BLaER1 treated with 17β-estradiol and CSF1 and Interleukin-3, amounts not matched to agents 10 nM and 100 nM (cell line): ENCODE measurements around the gene PMAIP1.
"Not testable (repeated sequence)": the region's sequence is repeated elsewhere in the genome, so short reads cannot be mapped to it uniquely, and the experiment has no call there.

Experiments used
- H3K27ac ChIP-seq, 11 experiments: shearing (Covaris generic); formaldehyde crosslinking; 2 replicates each; pipeline ENCODE4 v1.8.1; 2022
- H3K27me3 ChIP-seq, 11 experiments: shearing (Covaris generic); formaldehyde crosslinking; 2 replicates each; pipeline ENCODE4 v1.8.1; 2022
- H3K36me3 ChIP-seq, 11 experiments: shearing (Covaris generic); formaldehyde crosslinking; 2 replicates each; pipeline ENCODE4 v1.8.1; 2022
- H3K4me1 ChIP-seq, 10 experiments: shearing (Covaris generic); formaldehyde crosslinking; 2 replicates each; pipeline ENCODE4 v1.8.1; 2022
- H3K4me2 ChIP-seq, 11 experiments: shearing (Covaris generic); formaldehyde crosslinking; 2 replicates each; pipeline ENCODE4 v1.8.1; 2022
- H3K4me3 ChIP-seq, 10 experiments: shearing (Covaris generic); formaldehyde crosslinking; 2 replicates each; pipeline ENCODE4 v1.8.1; 2022
- H3K9ac ChIP-seq, 11 experiments: shearing (Covaris generic); formaldehyde crosslinking; 2 replicates each; pipeline ENCODE4 v1.8.1; 2022
- H3K9me3 ChIP-seq, 11 experiments: shearing (Covaris generic); formaldehyde crosslinking; replicated peaks in 1 of 11; 2 replicates each; pipeline ENCODE4 v1.8.1; 2022
- H4K20me1 ChIP-seq, 11 experiments: shearing (Covaris generic); formaldehyde crosslinking; 2 replicates each; pipeline ENCODE4 v1.8.1; 2022
- Cebpa-rat ChIP-seq, 11 experiments: shearing (Covaris generic); IDR thresholded peaks; 2 replicates each; pipeline ENCODE4 v1.8.1; 2022

Gene PMAIP1

DNA sequence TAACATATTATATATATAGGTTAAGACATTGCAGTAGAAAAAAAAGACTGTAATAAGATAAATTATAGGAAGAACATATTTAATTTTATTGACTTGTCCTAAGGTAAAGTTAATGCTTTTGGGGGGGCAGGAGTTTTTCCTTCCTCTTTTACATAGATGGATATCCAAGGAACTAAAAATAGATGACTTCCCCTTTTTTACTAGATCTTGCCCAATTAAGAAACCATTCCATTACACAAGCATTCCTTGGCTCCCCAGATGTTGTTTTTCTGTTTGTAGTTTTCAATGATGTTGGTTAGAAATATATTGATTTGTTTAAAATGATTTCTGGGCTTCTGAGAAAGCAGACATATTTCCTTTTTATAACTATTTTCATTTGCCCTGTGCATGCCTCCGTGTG, 22.4 kb upstream of the PMAIP1 start:
- H3K27me3 ChIP-seq, result no peaks in the 10 kb centered on the region
- H3K9me3 ChIP-seq, result peaks cover 0 to 3% (median 0%) of the 10 kb centered on the region in 11 experiments; a peak in 1 of 22 replicates
- H3K27ac ChIP-seq, result peak overlapping the region; percentile 87 to 99 (median 98)
- H4K20me1 ChIP-seq, result no peaks in the 10 kb centered on the region
- H3K4me1 ChIP-seq, result peaks cover 59 to 97% (median 95%) of the 10 kb centered on the region in 10 experiments
- H3K4me2 ChIP-seq, result peak overlapping the region; percentile 57 to 97 (median 84)
- H3K4me3 ChIP-seq, result peak overlapping the region in 2 of 10 experiments; percentile 10 to 19; a peak in 3 of 20 replicates
- H3K36me3 ChIP-seq, result no peaks in the 10 kb centered on the region
- peak overlapping the region; percentile 61 to 87 (median 83); a peak in 21 of 22 replicates for H3K9ac ChIP-seq
- TF ChIP-seq Cebpa-rat (IDR thresholded peaks at IDR 0.05), result peak in 6 of 11 experiments; percentile 13 to 98 (median 71); a peak in 8 of 22 replicates

DNA sequence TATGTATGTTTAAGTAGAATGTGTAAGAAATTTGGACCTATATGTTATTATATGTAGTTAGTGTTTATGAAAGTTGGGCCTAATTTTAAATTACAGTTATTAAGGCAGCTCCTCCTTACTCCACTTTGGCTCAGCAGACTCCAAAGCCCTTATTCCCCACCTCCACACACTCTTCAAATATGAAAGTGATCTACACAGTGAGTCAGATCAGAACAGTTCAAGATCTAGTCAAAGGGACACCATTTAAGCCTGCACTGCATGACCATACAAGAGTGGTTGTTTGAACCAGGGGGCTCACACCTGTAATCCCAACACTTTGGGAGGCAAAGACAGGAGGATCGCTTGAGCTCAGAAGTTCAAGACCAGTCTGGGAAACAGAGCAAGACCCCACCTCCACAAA, 21.2 kb upstream of the PMAIP1 start:
- Histone ChIP-seq H3K9ac (peak overlapping the region in 9 of 11 experiments; percentile 8 to 83 (median 55); a peak in 12 of 22 replicates), H3K27me3 (no peaks in the 10 kb centered on the region), H3K4me3 (no peak overlapping the region), H3K4me2 (peak overlapping the region in 9 of 11 experiments; percentile 24 to 97 (median 87); a peak in 16 of 22 replicates), H4K20me1 (no peaks in the 10 kb centered on the region), H3K4me1 (peaks cover 59 to 97% (median 95%) of the 10 kb centered on the region in 10 experiments), H3K27ac (peak overlapping the region; percentile 87 to 99 (median 98); a peak in 21 of 22 replicates), H3K9me3 (peaks cover 0 to 3% (median 0%) of the 10 kb centered on the region in 11 experiments; a peak in 1 of 22 replicates), H3K36me3 (no peaks in the 10 kb centered on the region)
- no peak for TF ChIP-seq Cebpa-rat (IDR thresholded peaks at IDR 0.05)

DNA sequence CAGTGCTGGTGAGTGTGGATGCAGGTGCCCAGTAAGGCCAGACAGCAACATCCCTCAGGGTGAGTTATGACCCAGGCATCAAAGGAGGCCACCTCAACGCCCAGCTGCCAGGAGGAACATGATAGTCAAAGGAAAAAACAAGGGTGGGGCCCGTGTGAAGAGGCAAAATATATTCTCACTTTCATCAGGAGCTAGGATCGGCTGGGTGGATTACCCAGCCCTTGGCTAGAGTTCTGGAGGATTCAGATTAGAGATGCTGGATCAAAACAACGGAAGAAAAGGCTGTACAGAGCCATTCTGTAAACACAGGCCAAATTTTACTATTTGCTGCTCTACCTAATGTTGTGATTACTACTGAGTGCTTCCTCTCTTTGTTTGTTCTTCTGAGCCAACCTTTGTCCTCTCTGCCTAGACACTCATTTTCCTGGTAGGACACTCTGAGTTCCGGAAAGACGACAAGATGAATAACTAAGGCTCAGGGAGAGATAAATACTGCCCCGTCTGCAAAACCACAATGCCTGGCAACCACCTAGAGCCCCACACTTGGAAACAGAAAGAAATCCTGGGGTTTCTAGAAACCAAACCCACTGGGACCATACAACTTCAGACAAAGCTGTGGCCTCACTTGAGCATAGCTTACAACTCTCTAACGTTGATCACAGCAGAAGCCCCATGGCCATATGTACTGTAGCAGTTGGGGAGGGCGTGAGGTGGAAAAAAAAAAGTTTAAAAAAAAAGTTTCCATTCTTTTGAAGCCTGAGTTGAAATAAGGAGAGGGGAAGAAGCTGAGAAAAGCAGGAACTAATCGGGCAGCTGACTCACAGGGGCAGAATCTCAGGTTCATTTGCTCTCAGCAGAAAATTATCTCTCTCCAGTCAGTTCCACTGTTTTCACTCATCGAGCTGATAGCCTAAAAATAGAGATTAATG, 17.8 kb upstream of the PMAIP1 start:
- peak overlapping the region in 8 of 10 experiments; percentile 1 to 42 (median 14); a peak in 10 of 20 replicates for H3K4me3 ChIP-seq
- peak overlapping the region; percentile 59 to 86 (median 78) for H3K9ac ChIP-seq
- TF ChIP-seq Cebpa-rat (IDR thresholded peaks at IDR 0.05), result no peak
- H3K36me3 ChIP-seq, result no peaks in the 10 kb centered on the region
- no peaks in the 10 kb centered on the region for H3K9me3 ChIP-seq
- peak overlapping the region; percentile 65 to 99 (median 98) for H3K27ac ChIP-seq
- H3K4me2 ChIP-seq, result peak overlapping the region; percentile 69 to 97 (median 88)
- no peaks in the 10 kb centered on the region for H4K20me1 ChIP-seq
- no peaks in the 10 kb centered on the region for H3K27me3 ChIP-seq
- peaks cover 62 to 97% (median 95%) of the 10 kb centered on the region in 10 experiments for H3K4me1 ChIP-seq

DNA sequence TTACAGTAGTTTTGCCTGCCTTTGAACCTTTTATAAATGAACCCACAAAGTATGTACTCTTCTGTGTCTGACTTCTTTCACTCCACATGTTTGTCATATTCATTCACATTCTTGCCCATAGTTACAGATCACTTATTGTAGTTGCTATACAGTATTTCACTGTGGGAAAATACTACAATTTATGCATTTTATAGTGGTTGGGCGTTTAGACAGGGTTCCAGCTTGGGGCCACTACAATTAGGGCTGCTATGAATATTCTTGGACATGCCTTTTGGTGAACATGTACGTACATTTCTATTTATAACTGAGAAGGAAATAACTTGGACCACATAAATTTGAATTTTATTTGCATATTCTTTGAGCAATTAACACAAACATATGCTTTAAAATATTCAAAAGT, 15.4 kb upstream of the PMAIP1 start:
- H3K4me3 ChIP-seq, result no peak overlapping the region
- no peak overlapping the region; a peak in 1 of 22 replicates for H3K9ac ChIP-seq
- peaks cover 50 to 80% (median 77%) of the 10 kb centered on the region in 10 experiments for H3K4me1 ChIP-seq
- no peak for TF ChIP-seq Cebpa-rat (IDR thresholded peaks at IDR 0.05)
- H3K4me2 ChIP-seq, result peak overlapping the region in 10 of 11 experiments; percentile 76 to 97 (median 91); a peak in 17 of 22 replicates
- no peaks in the 10 kb centered on the region for H3K36me3 ChIP-seq
- H3K9me3 ChIP-seq, result no peaks in the 10 kb centered on the region
- peak overlapping the region in 9 of 11 experiments; percentile 15 to 99 (median 98); a peak in 12 of 22 replicates for H3K27ac ChIP-seq
- H3K27me3 ChIP-seq, result no peaks in the 10 kb centered on the region
- H4K20me1 ChIP-seq, result no peaks in the 10 kb centered on the region

DNA sequence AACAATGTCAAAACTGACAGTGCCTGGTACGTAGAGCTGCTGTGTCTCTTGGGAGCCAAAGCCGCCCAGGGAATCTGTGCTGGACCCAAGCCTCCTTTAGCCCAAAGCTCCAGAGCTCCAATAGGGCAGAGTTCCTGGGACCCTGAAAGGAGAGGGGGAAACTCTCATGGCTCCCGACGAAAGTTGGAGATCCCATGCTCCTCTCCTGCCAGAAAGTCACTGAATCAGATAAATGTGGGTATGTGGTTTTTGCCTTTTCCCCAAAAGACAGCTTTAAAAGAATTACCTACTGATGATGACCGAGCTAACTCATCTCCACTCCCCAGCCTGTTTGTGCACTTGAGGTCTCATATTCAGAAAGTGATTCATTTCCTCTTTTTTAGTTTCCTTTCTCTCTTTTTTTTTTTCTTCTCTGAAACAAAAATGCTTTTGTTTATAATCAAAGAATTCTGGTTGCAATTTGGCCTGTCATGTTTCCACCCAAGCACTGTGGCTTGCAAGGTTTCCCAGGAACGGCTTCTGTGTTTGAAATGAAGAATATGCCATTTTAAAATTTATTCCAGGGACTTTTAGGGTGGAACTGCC, 14.1 kb upstream of the PMAIP1 start:
- Histone ChIP-seq H3K4me1 (peaks cover 50 to 67% (median 64%) of the 10 kb centered on the region in 10 experiments), H3K9ac (peak overlapping the region; percentile 48 to 81 (median 72); a peak in 21 of 22 replicates), H3K27me3 (no peaks in the 10 kb centered on the region), H3K27ac (peak overlapping the region; percentile 63 to 99 (median 84); a peak in 21 of 22 replicates), H4K20me1 (no peaks in the 10 kb centered on the region), H3K9me3 (no peaks in the 10 kb centered on the region), H3K4me3 (peak overlapping the region in 8 of 10 experiments; percentile 11 to 50 (median 41); a peak in 12 of 20 replicates), H3K4me2 (peak overlapping the region; percentile 76 to 97 (median 90)), H3K36me3 (no peaks in the 10 kb centered on the region)
- TF ChIP-seq Cebpa-rat (IDR thresholded peaks at IDR 0.05), result no peak

DNA sequence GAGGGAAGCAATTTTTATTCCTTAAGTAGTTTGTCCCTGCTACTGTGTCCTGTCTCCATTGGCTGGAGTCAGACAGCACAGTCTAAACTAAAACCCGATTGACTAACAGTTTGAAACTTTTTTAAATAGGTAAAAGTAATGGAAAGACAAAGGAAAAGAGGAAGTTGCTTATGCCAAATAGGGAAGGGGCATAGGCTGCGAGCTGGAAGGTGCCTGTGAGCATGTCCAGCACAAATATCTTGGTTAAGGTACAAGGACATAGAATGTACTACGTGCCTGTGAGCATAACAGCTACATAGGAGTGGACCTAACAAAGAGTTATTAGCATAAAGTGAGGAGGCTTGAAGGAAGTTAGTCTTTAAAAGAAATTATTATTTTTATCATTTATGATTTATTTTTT, 13.4 kb upstream of the PMAIP1 start:
- Histone ChIP-seq H3K4me3 (0 out of 20 replicates have a peak overlapping the region, but pooled peaks of 1 of the 10 experiments have one; percentile 38), H3K27ac (peak overlapping the region in 9 of 11 experiments; percentile 77 to 99 (median 91); a peak in 18 of 22 replicates), H3K4me1 (peaks cover 47 to 59% (median 56%) of the 10 kb centered on the region in 10 experiments), H3K9ac (peak overlapping the region in 7 of 11 experiments; percentile 62 to 81 (median 77); a peak in 9 of 22 replicates), H3K4me2 (peak overlapping the region; percentile 76 to 97 (median 90); a peak in 21 of 22 replicates)
- not testable (repeated sequence) for H4K20me1 ChIP-seq, H3K36me3 ChIP-seq, H3K9me3 ChIP-seq, H3K27me3 ChIP-seq

DNA sequence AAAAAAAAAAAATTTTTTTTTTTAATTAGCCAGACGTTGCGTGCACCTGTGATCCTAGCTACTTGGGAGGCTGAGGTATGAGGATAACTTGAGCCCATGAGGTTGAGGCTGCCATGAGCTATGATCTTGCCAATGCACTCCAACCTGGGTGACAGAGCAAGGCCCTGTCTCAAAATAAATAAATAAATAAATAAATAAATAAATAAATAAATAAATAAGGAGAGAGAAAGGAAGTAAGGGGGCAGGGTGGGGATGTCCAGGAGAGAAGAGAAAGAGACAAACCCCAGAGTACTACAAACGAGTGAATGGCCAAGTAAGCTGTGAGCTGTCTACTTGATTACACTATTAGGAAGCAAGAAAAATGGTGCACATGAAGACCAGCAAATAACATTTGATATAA, 7.7 kb upstream of the PMAIP1 start:
- no peak for TF ChIP-seq Cebpa-rat (IDR thresholded peaks at IDR 0.05)
- H4K20me1 ChIP-seq, result no peaks in the 10 kb centered on the region
- H3K36me3 ChIP-seq, result no peaks in the 10 kb centered on the region
- H3K4me3 ChIP-seq, result no peak overlapping the region
- H3K27me3 ChIP-seq, result no peaks in the 10 kb centered on the region
- H3K9ac ChIP-seq, result no peak overlapping the region
- H3K4me1 ChIP-seq, result peaks cover 0 to 26% (median 2%) of the 10 kb centered on the region in 10 experiments; a peak in 13 of 20 replicates
- H3K4me2 ChIP-seq, result no peak overlapping the region
- H3K9me3 ChIP-seq, result no peaks in the 10 kb centered on the region
- no peak overlapping the region for H3K27ac ChIP-seq

DNA sequence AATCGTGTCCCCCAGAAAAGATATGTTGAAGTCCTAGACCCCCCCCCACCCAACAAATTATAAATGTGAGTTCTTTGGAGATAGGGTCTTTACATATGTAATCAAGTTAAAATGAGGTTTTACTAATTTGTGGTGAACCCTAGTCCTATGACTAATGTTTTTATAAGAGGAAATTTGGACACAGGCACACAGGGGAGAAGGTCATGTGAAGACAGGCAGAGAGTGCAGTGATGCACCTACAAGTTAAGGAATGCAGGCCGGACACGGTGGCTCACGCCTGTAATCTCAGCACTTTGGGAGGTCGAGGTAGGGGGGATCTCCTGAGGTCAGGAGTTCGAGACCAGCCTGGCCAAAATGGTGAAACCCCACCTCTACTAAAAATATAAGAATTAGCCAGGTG, 5.8 kb upstream of the PMAIP1 start:
- H3K27me3 ChIP-seq, result no peaks in the 10 kb centered on the region
- no peaks in the 10 kb centered on the region for H3K9me3 ChIP-seq
- no peak overlapping the region for H3K9ac ChIP-seq
- no peak overlapping the region for H3K27ac ChIP-seq
- peaks cover 7 to 42% (median 18%) of the 10 kb centered on the region in 10 experiments for H3K4me1 ChIP-seq
- no peaks in the 10 kb centered on the region for H3K36me3 ChIP-seq
- no peak for TF ChIP-seq Cebpa-rat (IDR thresholded peaks at IDR 0.05)
- peaks cover 0 to 4% (median 0%) of the 10 kb centered on the region in 11 experiments; a peak in 2 of 22 replicates for H4K20me1 ChIP-seq
- 0 out of 22 replicates have a peak overlapping the region, but pooled peaks of 1 of the 11 experiments have one; percentile 20 for H3K4me2 ChIP-seq
- no peak overlapping the region for H3K4me3 ChIP-seq
